Measurements from ENCODE around the gene NIPBL. TPM values are rescaled to one million over a fixed set of nuclear protein-coding genes. Genes with fewer than 3 reads are reported as not detected.

The NIPBL gene
- total RNA-seq, 1 donor from 2014 or later: 39.2 TPM

DNA sequence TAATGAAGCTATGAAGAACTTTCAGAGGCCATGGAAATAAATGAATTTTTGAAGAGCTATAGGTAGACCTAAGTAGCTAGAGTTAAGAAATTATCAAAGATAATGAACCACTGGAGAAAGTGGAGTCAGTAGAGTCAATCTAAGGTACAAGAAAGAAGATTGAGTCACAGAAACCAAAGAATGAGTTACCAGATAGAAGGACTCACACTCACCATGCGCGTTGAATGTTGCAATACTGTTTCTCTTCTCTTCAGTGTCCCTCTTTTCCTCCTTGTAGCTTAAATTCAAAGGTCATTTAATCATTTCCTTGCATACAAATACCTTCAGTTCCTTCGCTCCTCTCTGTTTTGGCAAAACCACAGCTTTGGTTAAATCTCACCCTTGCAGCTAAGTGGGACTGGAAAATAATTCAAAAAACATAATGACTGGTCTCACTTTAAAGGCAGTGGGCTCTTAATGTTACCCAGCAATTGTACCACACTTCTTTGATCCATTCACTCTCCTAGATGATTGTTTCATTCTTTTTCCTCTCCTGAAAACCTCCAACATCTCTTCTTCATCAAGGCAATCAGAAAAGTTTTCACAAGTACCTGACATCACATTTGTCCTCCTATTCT, 58.3 kb downstream of the NIPBL start:
- intact Hi-C loops (cut with micrococcal nuclease): no loop called here
- H3K27ac ChIP-seq (replicated peaks): no peak overlapping the region
- no peak overlapping the region for H3K4me3 ChIP-seq
- no peak for TF ChIP-seq CTCF (IDR thresholded peaks at IDR 0.05; ENCODE audit: borderline replicate concordance)
- peaks cover 82% of the 10 kb centered on the region for H3K4me1 ChIP-seq
- no peaks in the 10 kb centered on the region for H3K27me3 ChIP-seq (ENCODE audit: low read depth)
- H3K36me3 ChIP-seq: no peaks in the 10 kb centered on the region
- H3K9me3 ChIP-seq (replicated peaks): peaks cover 4% of the 10 kb centered on the region
- no peak for DNase-seq

- no peak overlapping the region for H3K27ac ChIP-seq (replicated peaks)
- TF ChIP-seq CTCF (IDR thresholded peaks at IDR 0.05; ENCODE audit: borderline replicate concordance): no peak
- peaks cover 4% of the 10 kb centered on the region for H3K9me3 ChIP-seq (replicated peaks)
- H3K36me3 ChIP-seq: no peaks in the 10 kb centered on the region
- no peaks in the 10 kb centered on the region for H3K27me3 ChIP-seq (ENCODE audit: low read depth)
- intact Hi-C loops (cut with micrococcal nuclease): no loop called here
- H3K4me3 ChIP-seq: no peak overlapping the region
- H3K4me1 ChIP-seq: peaks cover 82% of the 10 kb centered on the region
- DNase-seq: no peak
Observed at GRCh38 chr5:36935805-36936204, 59.2 kb downstream of the NIPBL start.

- peaks cover 81% of the 10 kb centered on the region for H3K4me1 ChIP-seq
- DNase-seq: no peak
- intact Hi-C loops (cut with micrococcal nuclease): no loop called here
- H3K4me3 ChIP-seq: no peak overlapping the region
- H3K9me3 ChIP-seq (replicated peaks): peaks cover 4% of the 10 kb centered on the region
- H3K36me3 ChIP-seq: no peaks in the 10 kb centered on the region
- no peak overlapping the region for H3K27ac ChIP-seq (replicated peaks)
- no peak for TF ChIP-seq CTCF (IDR thresholded peaks at IDR 0.05; ENCODE audit: borderline replicate concordance)
- H3K27me3 ChIP-seq (ENCODE audit: low read depth): no peaks in the 10 kb centered on the region
Observed at GRCh38 chr5:36936309-36936708, 59.7 kb downstream of the NIPBL start.

DNA sequence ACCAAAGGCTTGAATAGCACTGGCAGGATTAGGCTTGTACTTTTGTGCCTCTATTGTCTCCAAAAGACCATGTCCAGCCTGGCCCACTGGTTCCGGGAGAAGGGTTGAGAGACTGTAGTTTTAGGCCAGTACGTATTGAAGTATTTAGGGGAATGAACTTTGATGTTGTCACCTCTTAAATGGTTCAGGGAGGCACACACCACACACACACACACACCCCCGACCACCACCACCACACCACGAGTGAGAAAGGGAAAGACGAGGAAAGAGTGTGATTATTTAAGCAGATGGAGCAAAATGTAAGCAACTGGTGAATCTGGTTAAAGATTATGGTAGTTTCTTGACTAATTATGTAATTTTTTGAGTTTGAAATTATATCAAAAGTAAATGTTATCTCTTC, 61.6 kb downstream of the NIPBL start:
- no peak for DNase-seq
- no peaks in the 10 kb centered on the region for H3K36me3 ChIP-seq
- peaks cover 76% of the 10 kb centered on the region for H3K4me1 ChIP-seq
- no peaks in the 10 kb centered on the region for H3K27me3 ChIP-seq (ENCODE audit: low read depth)
- no peak overlapping the region for H3K4me3 ChIP-seq
- intact Hi-C loops (cut with micrococcal nuclease): no loop called here
- H3K9me3 ChIP-seq (replicated peaks): no peaks in the 10 kb centered on the region
- no peak overlapping the region for H3K27ac ChIP-seq (replicated peaks)
- TF ChIP-seq CTCF (IDR thresholded peaks at IDR 0.05; ENCODE audit: borderline replicate concordance): no peak

GRCh38 chr5:36939969-36940858, 63.6 kb downstream of the NIPBL start:
- TF ChIP-seq CTCF (IDR thresholded peaks at IDR 0.05; ENCODE audit: borderline replicate concordance): no peak
- H3K27me3 ChIP-seq (ENCODE audit: low read depth): no peaks in the 10 kb centered on the region
- H3K4me1 ChIP-seq: peaks cover 74% of the 10 kb centered on the region
- intact Hi-C loops (cut with micrococcal nuclease): loop anchor here (5.0 kb wide), 1 partner anchor 63 kb away; the partner anchor contains the start of gene NIPBL
- no peak for DNase-seq
- no peaks in the 10 kb centered on the region for H3K9me3 ChIP-seq (replicated peaks)
- H3K36me3 ChIP-seq: no peaks in the 10 kb centered on the region
- no peak overlapping the region for H3K4me3 ChIP-seq
- no peak overlapping the region for H3K27ac ChIP-seq (replicated peaks)

All from left ventricle myocardium inferior (tissue), 1 donor.